Liver (tissue), 9 donors: ENCODE data around the gene GGNBP2. TPM values are rescaled to one million over a fixed set of nuclear protein-coding genes. Genes with fewer than 3 reads are reported as not detected.

Experiments
- DNase-seq: peaks from one replicate; pipeline ENCODE4 v3.0.0-alpha.2; 2017; ENCODE audit warnings: low spot score
- H3K27ac ChIP-seq, 2 donors: one replicate each; pipeline ENCODE4 v1.7.0; 2013; ENCODE audit warnings: inconsistent platforms in 2 of 2, low read length in 2 of 2, control low read depth in 1 of 2, low read depth in 1 of 2, mild to moderate bottlenecking in 1 of 2
- H3K27me3 ChIP-seq, 4 donors: one replicate each; pipeline versions ENCODE4 v1.6.1 to v1.7.0; 2013; ENCODE audit warnings: low read length in 3 of 4, inconsistent platforms in 1 of 4, mild to moderate bottlenecking in 1 of 4, moderate library complexity in 1 of 4; ENCODE audit not compliant: control insufficient read depth in 4 of 4, insufficient read depth in 4 of 4
- H3K36me3 ChIP-seq, 4 donors: one replicate each; pipeline versions ENCODE4 v1.6.1 to v1.7.0; 2013; ENCODE audit warnings: low read length in 3 of 4, mild to moderate bottlenecking in 3 of 4, low read depth in 1 of 4, moderate library complexity in 1 of 4; ENCODE audit not compliant: control insufficient read depth in 4 of 4, insufficient read depth in 3 of 4
- H3K4me1 ChIP-seq, 4 donors: one replicate each; pipeline versions ENCODE4 v1.6.1 to v1.7.0; 2013; ENCODE audit warnings: low read length in 3 of 4, mild to moderate bottlenecking in 3 of 4, moderate library complexity in 1 of 4; ENCODE audit not compliant: control insufficient read depth in 4 of 4, insufficient read depth in 4 of 4
- H3K4me3 ChIP-seq, 3 donors: one replicate each; pipeline versions ENCODE4 v1.6.1 to v1.7.0; 2013; ENCODE audit warnings: low read length in 3 of 3, control low read depth in 1 of 3, low read depth in 1 of 3, mild to moderate bottlenecking in 1 of 3
- H3K9ac ChIP-seq, 2 donors: one replicate each; pipeline ENCODE4 v1.7.0; 2013; ENCODE audit warnings: low read length in 2 of 2, mild to moderate bottlenecking in 2 of 2, moderate library complexity in 2 of 2, control low read depth in 1 of 2, low read depth in 1 of 2
- H3K9me3 ChIP-seq, 4 donors: one replicate each; pipeline versions ENCODE4 v1.6.1 to v1.7.0; 2013; ENCODE audit warnings: low read length in 3 of 4; ENCODE audit not compliant: control insufficient read depth in 4 of 4
- EGR1 ChIP-seq, 2 donors: IDR thresholded peaks; 2 replicates each; pipeline ENCODE4 v1.6.1; 2016 to 2018; ENCODE audit warnings: antibody characterized with exemption in 2 of 2, low read depth in 2 of 2
- FOXA1 ChIP-seq: IDR thresholded peaks from 2 replicates; pipeline ENCODE4 v1.6.1; 2016; ENCODE audit warnings: antibody characterized with exemption
- HNF4A ChIP-seq, 2 donors: conservative IDR thresholded peaks; 2 replicates each; pipeline ENCODE4 v1.6.1; 2016; ENCODE audit warnings: antibody characterized with exemption in 2 of 2, mild to moderate bottlenecking in 2 of 2
- HNF4G ChIP-seq: IDR thresholded peaks from 2 replicates; pipeline ENCODE4 v1.6.1; 2016; ENCODE audit warnings: antibody characterized with exemption
- JUND ChIP-seq, 2 donors: IDR thresholded peaks; 2 replicates each; pipeline ENCODE4 v1.6.1; 2016; ENCODE audit warnings: antibody characterized with exemption in 2 of 2
- MAX ChIP-seq: IDR thresholded peaks from 2 replicates; pipeline ENCODE4 v1.6.1; 2016; ENCODE audit warnings: antibody characterized with exemption
- NR2F2 ChIP-seq: IDR thresholded peaks from 2 replicates; pipeline ENCODE4 v1.6.1; 2016; ENCODE audit warnings: antibody characterized with exemption
- RAD21 ChIP-seq, 2 donors: IDR thresholded peaks; 2 replicates each; pipeline ENCODE4 v1.6.1; 2016; ENCODE audit warnings: antibody characterized with exemption in 2 of 2, mild to moderate bottlenecking in 2 of 2
- RXRA ChIP-seq, 2 donors: IDR thresholded peaks; 2 replicates each; pipeline ENCODE4 v1.6.1; 2017 to 2018; ENCODE audit warnings: antibody characterized with exemption in 2 of 2, mild to moderate bottlenecking in 1 of 2
- SP1 ChIP-seq: IDR thresholded peaks from 2 replicates; pipeline ENCODE4 v1.6.1; 2018; ENCODE audit warnings: antibody characterized with exemption, mild to moderate bottlenecking
- TAF1 ChIP-seq: conservative IDR thresholded peaks from 2 replicates; pipeline ENCODE4 v1.6.1; 2016; ENCODE audit warnings: antibody characterized with exemption, mild to moderate bottlenecking
- YY1 ChIP-seq: IDR thresholded peaks from 2 replicates; pipeline ENCODE4 v1.6.1; 2016; ENCODE audit warnings: antibody characterized with exemption, mild to moderate bottlenecking
- WGBS: extraction: QIAGEN DNeasy Blood & Tissue Kit; methylation state at CpG from one replicate; pipeline ENCODE4 v1.1.7; 2013; 5-methylcytosine and 5-hydroxymethylcytosine counted together
- polyA plus RNA-seq, 2 donors: library from polyadenylated mRNA; stranded (reverse) in 1 of 2; unstranded in 1 of 2; fragments of 200-250 nt in 1 of 2; fragments of >200 nt in 1 of 2; fragmentation: Nextera tagmentation in 1 of 2; extraction: Ambion mirVana in 1 of 2; gene quantifications; one replicate each; pipeline versions ENCODE4 v1.2.1 to v1.2.3, GENCODE V29; 2013 to 2015
- total RNA-seq, 2 donors: library from RNA; depleted of rRNA; stranded (reverse); fragments of >200 nt; gene quantifications; one replicate each; pipeline ENCODE4 v1.2.3, GENCODE V29; 2014
- TF ChIP-seq, protein P1 (sequence below): IDR thresholded peaks from 2 replicates; pipeline ENCODE4 v1.6.1; 2016; ENCODE audit warnings: antibody characterized with exemption, mild to moderate bottlenecking
- TF ChIP-seq, protein P2 (sequence below): IDR thresholded peaks from 2 replicates; pipeline ENCODE4 v1.6.1; 2016; ENCODE audit warnings: antibody characterized with exemption
- TF ChIP-seq, protein P3 (sequence below): IDR thresholded peaks from 2 replicates; pipeline ENCODE4 v1.6.1; 2016; ENCODE audit warnings: antibody characterized with exemption
- donor health status: healthy.
- donor health status: healthy.
- donor health status: healthy.
- donor health status: healthy.
- donor health status: healthy.

GGNBP2 gene
- total and polyA plus RNA-seq, 4 donors, result 19.6 to 48.6 (median 34.3) TPM

DNA sequence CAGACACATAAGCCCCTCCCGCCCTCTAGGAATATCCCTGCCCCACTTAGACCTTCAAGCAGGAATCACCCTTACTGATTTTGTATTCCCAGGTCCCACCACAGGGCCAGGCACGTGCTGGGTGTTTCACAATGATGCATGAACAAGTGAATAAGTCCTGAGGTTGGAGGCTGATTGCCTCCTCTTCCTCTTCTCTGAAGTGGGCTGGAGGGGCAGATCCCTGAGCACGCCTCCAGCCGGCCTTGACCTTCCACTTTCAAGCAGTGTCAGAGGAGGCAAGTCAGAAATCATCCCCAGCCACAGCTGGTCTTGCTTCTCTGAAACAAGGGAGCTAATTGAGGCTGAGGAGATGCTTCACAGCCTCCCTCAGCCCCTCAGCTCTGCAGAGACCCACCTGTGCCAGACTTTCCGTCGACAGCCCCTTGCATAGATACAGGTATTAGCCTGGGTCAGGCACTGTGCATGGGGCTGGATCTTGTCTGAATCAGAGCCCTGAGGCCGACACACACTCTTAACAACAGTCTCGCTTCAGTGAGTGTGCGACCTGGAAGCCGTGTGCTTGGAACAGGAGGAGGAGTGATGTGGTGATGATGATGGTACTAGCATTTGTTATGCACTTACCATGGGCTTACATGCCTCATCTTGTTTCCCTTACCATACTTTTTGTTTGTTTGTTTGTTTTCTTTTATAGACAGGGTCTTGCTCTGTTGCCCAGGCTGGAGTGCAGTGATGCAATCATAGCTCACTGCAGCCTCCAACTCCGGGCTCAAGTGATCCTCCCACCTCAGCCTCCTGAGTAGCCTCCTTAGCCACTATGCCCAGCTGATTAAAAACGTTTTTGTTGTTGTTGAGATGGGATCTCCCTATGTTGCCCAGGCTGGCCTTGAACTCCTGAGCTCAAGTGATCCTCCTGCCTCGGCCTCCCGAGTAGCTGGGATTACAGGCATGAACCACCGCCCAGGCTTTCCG is 71.6 kb downstream of the GGNBP2 start:
- no peaks in the 10 kb centered on the region for H3K4me1 ChIP-seq

GRCh38 chr17:36617773-36618172 is 73.1 kb downstream of the GGNBP2 start:
- Histone ChIP-seq H3K9me3 (no peaks in the 10 kb centered on the region), H3K36me3 (no peaks in the 10 kb centered on the region), H3K27ac (no peak overlapping the region), H3K9ac (no peak overlapping the region), H3K4me3 (no peak overlapping the region), H3K4me1 (no peaks in the 10 kb centered on the region), H3K27me3 (no peaks in the 10 kb centered on the region)
- 51% methylated on average over 7 of the region's 7 CpGs for WGBS
- DNase-seq, result no peak
- TF ChIP-seq RAD21 (IDR thresholded peaks at IDR 0.05), result no peak
- TF ChIP-seq MAX, result no peak
- no peak for TF ChIP-seq RXRA (IDR thresholded peaks at IDR 0.05)
- no peak for TF ChIP-seq JUND (IDR thresholded peaks at IDR 0.05)
- TF ChIP-seq SP1, result no peak
- TF ChIP-seq, protein P1, sequence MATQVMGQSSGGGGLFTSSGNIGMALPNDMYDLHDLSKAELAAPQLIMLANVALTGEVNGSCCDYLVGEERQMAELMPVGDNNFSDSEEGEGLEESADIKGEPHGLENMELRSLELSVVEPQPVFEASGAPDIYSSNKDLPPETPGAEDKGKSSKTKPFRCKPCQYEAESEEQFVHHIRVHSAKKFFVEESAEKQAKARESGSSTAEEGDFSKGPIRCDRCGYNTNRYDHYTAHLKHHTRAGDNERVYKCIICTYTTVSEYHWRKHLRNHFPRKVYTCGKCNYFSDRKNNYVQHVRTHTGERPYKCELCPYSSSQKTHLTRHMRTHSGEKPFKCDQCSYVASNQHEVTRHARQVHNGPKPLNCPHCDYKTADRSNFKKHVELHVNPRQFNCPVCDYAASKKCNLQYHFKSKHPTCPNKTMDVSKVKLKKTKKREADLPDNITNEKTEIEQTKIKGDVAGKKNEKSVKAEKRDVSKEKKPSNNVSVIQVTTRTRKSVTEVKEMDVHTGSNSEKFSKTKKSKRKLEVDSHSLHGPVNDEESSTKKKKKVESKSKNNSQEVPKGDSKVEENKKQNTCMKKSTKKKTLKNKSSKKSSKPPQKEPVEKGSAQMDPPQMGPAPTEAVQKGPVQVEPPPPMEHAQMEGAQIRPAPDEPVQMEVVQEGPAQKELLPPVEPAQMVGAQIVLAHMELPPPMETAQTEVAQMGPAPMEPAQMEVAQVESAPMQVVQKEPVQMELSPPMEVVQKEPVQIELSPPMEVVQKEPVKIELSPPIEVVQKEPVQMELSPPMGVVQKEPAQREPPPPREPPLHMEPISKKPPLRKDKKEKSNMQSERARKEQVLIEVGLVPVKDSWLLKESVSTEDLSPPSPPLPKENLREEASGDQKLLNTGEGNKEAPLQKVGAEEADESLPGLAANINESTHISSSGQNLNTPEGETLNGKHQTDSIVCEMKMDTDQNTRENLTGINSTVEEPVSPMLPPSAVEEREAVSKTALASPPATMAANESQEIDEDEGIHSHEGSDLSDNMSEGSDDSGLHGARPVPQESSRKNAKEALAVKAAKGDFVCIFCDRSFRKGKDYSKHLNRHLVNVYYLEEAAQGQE, result no peak
- TF ChIP-seq HNF4G, result no peak
- TF ChIP-seq EGR1 (IDR thresholded peaks at IDR 0.05; ENCODE audit: low read depth in 2 of 2), result no peak
- TF ChIP-seq HNF4A (conservative IDR thresholded peaks at IDR 0.05), result no peak
- no peak for TF ChIP-seq NR2F2
- no peak for TF ChIP-seq FOXA1
- TF ChIP-seq, protein P2, sequence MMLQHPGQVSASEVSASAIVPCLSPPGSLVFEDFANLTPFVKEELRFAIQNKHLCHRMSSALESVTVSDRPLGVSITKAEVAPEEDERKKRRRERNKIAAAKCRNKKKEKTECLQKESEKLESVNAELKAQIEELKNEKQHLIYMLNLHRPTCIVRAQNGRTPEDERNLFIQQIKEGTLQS, result no peak
- no peak for TF ChIP-seq YY1
- TF ChIP-seq, protein P3, sequence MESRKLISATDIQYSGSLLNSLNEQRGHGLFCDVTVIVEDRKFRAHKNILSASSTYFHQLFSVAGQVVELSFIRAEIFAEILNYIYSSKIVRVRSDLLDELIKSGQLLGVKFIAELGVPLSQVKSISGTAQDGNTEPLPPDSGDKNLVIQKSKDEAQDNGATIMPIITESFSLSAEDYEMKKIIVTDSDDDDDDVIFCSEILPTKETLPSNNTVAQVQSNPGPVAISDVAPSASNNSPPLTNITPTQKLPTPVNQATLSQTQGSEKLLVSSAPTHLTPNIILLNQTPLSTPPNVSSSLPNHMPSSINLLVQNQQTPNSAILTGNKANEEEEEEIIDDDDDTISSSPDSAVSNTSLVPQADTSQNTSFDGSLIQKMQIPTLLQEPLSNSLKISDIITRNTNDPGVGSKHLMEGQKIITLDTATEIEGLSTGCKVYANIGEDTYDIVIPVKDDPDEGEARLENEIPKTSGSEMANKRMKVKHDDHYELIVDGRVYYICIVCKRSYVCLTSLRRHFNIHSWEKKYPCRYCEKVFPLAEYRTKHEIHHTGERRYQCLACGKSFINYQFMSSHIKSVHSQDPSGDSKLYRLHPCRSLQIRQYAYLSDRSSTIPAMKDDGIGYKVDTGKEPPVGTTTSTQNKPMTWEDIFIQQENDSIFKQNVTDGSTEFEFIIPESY, result no peak
- no peak for TF ChIP-seq TAF1

More for the DNA sequence above, 71.6 kb downstream of the GGNBP2 start:
- no peak for TF ChIP-seq JUND (IDR thresholded peaks at IDR 0.05)
- TF ChIP-seq MAX, result no peak
- no peak for TF ChIP-seq YY1
- TF ChIP-seq SP1, result no peak
- TF ChIP-seq, protein P1, result no peak
- no peak for TF ChIP-seq EGR1 (IDR thresholded peaks at IDR 0.05; ENCODE audit: low read depth in 2 of 2)
- Histone ChIP-seq H3K4me3 (no peak overlapping the region), H3K36me3 (no peaks in the 10 kb centered on the region), H3K9ac (no peak overlapping the region), H3K27ac (no peak overlapping the region), H3K27me3 (no peaks in the 10 kb centered on the region), H3K9me3 (no peaks in the 10 kb centered on the region)
- no peak for DNase-seq
- WGBS, result 89% methylated on average over 16 of the region's 16 CpGs
